Panc1 (cell line): ENCODE measurements around the gene SAFB2.

ENCODE experiments used
- POLR2AphosphoS5 ChIP-seq: IDR thresholded peaks from 2 replicates; pipeline ENCODE4 v1.6.1; 2012; ENCODE audit warnings: mild to moderate bottlenecking, low read depth, low read length, moderate library complexity
- TF ChIP-seq, protein P1 (sequence below): fragments of 450-650 bp; IDR thresholded peaks from 2 replicates; pipeline ENCODE4 v1.5.1; 2017; ENCODE audit warnings: mild to moderate bottlenecking
- TF ChIP-seq, protein P2 (sequence below), 2 experiments: IDR thresholded peaks; 2 replicates each; pipeline ENCODE4 v1.6.1; 2011 to 2012; ENCODE audit warnings: low read depth in 2 of 2, control low read depth in 1 of 2, low read length in 1 of 2, mild to moderate bottlenecking in 1 of 2, moderate library complexity in 1 of 2; ENCODE audit not compliant: insufficient read depth in 1 of 2

DNA sequence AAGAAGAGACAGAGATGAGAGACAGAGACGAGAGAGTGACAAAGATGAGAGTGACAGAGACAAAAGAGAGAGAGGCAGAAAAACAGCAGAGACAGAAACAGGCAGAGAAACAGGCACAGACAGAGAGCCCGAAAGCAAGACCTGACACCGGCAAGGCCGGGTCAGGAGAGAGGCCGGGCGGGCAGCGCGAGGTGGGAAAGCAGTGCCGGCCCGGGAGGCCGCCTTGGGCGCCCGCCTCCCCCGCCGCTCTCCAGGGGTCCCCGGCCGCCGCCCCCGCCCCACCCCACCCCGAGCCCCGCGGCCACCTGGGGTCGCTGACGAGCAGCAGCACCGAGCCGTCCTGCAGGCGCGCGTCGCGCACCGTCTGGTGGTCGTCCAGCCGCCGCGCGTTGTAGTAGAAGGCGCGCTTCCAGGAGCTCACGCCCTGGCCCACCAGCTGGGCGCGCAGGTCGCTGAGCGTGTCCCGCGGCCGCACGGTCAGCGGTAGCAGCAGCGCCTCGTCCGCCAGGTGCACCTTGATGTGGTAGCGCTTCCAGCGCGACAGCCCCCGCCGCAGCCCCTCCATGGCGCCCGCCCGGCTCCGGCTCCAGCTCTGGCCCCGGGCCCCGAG is 55.1 kb downstream of the SAFB2 start, which contains the start of gene TINCR:
- TF ChIP-seq, protein P1, sequence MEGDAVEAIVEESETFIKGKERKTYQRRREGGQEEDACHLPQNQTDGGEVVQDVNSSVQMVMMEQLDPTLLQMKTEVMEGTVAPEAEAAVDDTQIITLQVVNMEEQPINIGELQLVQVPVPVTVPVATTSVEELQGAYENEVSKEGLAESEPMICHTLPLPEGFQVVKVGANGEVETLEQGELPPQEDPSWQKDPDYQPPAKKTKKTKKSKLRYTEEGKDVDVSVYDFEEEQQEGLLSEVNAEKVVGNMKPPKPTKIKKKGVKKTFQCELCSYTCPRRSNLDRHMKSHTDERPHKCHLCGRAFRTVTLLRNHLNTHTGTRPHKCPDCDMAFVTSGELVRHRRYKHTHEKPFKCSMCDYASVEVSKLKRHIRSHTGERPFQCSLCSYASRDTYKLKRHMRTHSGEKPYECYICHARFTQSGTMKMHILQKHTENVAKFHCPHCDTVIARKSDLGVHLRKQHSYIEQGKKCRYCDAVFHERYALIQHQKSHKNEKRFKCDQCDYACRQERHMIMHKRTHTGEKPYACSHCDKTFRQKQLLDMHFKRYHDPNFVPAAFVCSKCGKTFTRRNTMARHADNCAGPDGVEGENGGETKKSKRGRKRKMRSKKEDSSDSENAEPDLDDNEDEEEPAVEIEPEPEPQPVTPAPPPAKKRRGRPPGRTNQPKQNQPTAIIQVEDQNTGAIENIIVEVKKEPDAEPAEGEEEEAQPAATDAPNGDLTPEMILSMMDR: no peak; the same call in 1 of the 2 replicates
- TF ChIP-seq, protein P2, sequence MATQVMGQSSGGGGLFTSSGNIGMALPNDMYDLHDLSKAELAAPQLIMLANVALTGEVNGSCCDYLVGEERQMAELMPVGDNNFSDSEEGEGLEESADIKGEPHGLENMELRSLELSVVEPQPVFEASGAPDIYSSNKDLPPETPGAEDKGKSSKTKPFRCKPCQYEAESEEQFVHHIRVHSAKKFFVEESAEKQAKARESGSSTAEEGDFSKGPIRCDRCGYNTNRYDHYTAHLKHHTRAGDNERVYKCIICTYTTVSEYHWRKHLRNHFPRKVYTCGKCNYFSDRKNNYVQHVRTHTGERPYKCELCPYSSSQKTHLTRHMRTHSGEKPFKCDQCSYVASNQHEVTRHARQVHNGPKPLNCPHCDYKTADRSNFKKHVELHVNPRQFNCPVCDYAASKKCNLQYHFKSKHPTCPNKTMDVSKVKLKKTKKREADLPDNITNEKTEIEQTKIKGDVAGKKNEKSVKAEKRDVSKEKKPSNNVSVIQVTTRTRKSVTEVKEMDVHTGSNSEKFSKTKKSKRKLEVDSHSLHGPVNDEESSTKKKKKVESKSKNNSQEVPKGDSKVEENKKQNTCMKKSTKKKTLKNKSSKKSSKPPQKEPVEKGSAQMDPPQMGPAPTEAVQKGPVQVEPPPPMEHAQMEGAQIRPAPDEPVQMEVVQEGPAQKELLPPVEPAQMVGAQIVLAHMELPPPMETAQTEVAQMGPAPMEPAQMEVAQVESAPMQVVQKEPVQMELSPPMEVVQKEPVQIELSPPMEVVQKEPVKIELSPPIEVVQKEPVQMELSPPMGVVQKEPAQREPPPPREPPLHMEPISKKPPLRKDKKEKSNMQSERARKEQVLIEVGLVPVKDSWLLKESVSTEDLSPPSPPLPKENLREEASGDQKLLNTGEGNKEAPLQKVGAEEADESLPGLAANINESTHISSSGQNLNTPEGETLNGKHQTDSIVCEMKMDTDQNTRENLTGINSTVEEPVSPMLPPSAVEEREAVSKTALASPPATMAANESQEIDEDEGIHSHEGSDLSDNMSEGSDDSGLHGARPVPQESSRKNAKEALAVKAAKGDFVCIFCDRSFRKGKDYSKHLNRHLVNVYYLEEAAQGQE (IDR thresholded peaks at IDR 0.05; ENCODE audit: insufficient read depth in 1 of 2, low read depth in 2 of 2, low read length in 1 of 2): no peak
- TF ChIP-seq POLR2AphosphoS5: no peak
